GM18517 (cell line): ENCODE measurements around the gene IRF1.
"Not testable (repeated sequence)": the region's sequence is repeated elsewhere in the genome, so short reads cannot be mapped to it uniquely, and the experiment has no call there.

ENCODE experiments used
- ATAC-seq: cut with Tn5 transposase; IDR thresholded peaks from one replicate; pipeline ENCODE4 v1.9.1; 2021; ENCODE audit warnings: mild to moderate bottlenecking, moderate library complexity; ENCODE audit not compliant: unreplicated experiment

The IRF1 gene

DNA sequence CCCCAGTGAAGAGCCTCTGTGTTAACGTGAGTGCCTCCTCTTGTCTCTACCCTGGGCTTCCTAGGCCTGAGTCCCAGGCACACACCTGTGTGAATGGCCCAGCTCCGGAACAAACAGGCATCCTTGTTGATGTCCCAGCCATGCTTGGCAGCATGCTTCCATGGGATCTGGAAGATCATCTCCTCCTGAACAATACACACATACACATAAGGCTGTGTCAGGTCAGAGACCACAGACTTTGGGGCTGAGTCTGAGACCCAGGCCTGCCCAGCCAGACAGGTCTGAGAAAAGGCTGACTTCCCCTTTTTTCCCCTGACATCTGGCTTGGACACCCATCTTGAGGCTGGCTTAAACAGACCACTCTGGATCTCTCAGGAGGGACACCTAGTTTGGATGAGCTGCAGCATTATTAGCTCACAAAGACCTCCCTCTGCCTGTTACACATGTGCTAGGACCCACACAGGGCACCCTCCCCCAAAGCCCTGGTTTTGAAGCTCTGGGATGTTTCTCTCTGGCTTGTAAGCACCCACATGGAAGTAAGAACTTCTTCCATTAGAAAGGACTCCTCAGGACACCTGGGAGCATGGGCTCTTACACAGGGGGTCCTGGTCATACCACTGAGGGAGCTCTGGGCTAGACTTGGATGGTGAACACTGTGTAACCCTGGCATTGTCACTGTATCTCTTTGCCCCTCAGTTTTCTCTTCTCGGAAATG lies 2.6 kb downstream of the IRF1 start:
- no peak for ATAC-seq

DNA sequence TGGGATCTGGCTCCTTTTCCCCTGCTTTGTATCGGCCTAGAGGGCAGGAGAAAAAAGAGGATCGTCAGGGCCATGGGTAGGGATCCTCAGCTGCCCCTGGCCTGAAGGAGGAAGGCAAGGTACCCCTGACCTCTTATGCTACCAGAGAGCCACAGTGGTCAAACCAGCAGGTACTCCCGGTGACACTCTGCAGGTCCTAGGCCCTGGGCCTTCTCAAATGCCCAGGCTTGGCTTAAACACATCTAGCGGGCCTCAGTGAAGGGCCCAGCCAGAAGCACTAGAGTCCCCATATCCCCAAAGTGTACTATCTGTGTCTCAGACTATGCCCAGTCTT lies 3.5 kb downstream of the IRF1 start:
- no peak for ATAC-seq

DNA sequence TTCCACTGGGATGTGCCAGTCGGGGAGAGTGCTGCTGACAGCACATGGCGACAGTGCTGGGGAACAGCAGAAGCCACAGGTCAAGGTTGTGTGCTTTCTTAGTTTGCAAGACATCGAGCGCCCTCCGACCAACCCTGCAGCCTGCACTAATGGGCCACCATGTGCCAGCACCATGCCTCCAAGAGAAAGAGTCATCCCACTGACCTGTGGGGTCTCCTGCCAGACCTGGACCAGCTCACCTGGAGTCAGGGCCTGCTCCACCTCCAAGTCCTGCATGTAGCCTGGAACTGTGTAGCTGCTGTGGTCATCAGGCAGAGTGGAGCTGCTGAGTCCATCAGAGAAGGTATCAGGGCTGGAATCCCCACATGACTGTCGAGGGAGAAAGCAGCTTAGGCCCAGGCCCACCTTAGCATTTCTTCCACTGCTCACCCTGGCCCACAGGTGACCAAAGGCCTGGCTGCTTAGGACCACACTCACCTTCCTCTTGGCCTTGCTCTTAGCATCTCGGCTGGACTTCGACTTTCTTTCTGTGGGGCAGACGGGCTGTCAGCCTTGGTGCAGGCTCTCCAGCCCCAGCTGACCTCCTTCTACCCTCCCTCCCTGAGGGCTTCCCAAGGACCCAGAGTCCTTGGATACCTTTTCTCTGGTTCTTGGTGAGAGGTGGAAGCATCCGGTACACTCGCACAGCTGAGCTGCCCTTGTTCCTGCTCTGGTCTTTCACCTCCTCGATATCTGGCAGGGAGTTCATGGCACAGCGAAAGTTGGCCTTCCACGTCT lies 4.1 kb downstream of the IRF1 start:
- no peak for ATAC-seq

DNA sequence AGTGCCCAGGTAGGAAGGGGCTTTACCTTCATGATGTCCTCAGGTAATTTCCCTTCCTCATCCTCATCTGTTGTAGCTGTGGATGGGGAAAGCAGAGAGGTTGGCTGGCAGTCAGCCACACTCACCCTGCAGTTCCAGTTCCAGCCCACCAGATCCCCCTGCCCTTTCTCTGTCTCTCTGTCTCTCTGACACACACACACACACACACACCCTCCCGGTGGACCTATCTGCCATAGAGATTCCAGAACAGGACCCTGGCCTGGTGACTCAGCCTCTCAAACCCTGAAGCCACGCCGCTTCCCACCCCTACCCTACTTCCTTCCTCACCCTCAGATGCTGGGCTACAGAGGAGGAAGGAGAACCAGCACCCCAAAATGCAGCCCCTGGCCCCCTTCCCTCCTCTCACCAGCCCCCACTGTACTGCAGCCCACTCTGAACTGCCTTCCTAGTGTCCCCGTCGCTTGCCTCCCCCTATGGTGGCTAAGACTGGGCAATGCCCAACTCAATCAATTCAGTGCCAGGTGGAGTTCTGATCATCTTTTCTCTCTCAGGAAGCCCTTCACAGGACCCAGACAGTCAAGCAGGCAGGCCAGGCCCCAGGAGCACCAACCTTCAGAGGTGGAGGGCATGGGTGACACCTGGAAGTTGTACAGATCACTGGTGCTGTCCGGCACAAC lies 4.8 kb downstream of the IRF1 start:
- no peak for ATAC-seq

DNA sequence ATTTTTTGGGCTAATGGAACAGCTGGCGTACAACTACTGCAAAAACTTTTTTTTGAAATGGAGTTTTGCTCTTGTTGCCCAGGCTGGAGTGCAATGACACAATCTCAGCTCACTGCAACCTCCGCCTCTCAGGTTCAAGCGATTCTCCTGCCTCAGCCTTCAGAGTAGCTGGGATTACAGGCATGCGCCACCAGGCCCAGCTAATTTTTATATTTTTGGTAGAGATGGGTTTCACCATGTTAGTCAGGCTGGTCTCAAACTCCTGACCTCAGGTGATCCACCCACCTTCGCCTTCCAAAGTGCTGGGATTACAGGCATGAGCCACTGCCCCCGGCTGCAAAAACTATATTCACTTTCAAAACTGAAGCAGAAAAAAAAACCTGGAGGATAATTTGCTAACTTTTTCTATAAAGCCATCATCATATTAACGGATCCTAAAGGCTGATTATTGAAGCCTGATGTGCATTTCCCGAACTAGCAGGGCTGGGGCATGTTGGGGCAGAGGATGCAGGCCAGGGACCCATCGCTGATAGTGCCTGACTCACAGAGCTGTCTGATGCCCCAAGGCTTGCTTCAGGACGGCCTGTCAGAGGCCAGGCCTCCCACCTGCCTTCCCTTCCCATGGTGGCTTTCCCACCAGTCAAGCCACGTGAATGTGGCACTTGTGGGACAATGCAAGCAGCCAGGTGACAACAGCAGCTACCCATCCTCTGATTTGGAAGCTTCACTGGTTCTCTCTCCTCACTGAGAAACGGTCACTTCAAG lies 5.5 kb downstream of the IRF1 start:
- not testable (repeated sequence) for ATAC-seq

DNA sequence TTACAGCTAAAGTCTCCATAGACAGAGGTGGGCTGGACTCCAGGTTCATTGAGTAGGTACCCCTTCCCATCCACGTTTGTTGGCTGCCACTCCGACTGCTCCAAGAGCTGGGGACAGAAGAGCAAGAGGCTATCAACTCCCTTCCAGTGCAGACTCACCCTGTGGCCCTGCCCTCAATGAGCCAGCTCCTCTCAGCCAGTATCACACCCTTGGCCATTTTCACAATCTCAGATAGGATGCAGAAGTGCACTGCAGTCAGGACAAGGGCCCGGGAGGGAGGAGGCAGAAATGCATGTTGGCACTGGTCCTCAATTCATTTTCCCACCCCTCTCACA lies 6.2 kb downstream of the IRF1 start:
- no peak for ATAC-seq

DNA sequence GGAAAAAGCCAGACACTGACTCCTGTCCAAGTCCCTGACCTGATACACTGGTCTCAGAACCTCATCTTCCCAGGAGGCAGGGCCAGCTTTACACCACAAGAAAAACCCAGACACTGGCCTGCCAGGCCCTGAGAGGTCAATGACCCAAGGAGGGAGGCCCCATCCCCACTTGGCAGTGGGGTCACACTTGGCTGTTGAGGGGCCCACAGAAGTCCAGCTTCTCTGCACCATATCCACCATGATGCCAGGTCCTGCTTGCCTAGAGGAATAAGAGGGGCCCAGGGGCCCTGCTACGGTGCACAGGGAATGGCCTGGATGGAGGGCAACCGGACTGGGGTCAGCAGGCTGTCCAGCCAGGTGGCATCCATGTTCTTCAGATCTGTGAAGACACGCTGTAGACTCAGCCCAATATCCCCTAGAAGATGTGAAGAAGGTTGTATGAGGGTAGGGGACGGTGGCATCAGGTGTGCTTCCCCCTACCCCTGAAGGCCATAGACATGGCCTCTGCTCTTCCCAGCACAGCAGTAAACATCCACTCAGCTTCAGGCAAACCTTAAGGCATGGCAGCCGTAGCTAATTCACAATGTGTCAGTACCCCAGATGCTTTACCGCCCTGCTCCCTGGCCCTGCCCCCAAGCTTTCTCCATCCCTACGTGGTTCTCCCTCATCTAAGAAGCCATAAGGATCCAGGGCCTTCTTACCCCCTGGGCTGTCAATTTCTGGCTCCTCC lies 6.7 kb downstream of the IRF1 start:
- no peak for ATAC-seq

DNA sequence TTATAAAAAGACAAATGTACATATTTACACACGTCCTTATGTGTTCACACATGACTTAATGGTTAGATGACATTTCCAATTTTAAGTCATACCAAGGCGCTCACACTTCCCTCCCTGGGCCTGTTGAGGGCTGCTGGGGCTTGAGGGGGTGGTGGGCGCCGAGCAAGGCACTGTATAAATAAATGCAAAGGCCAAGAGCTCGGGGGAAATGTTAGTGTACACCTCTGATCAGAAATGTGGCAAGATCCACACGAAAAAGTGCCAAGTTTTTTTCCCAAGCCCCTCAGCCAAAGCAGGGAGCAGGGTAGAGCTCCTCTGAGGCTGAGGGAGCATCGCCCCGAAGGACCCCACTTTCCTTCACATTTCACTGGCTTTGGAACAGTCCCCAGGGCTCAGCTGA lies 7.5 kb downstream of the IRF1 start:
- no peak for ATAC-seq

DNA sequence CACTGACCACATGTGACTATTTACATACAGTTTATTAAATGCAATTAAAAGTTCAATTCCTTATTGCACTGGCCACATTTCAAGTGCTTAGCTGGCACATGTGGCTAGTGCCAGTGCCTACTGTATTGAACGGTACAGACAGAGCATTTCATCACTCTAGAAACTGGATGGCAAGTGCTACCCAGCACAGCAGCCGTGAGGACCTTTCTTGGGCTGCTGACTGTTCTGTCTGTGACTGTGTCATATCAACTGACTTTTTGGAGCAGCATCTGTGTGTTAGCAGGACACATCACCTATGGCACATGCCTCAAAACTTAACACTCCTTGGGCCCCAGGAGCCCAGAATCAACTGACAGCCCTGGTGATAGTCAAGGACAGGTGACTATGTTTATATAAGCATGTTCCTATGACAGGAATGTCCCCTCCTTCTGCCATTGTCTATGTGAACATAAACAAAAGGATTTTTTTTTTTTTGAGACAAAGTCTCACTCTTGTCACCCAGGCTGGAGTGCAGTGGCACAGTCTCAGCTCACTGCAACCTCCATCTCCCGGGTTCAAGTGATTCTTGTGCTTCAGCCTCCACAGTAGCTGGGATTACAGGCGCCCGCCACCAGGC lies 8.9 kb downstream of the IRF1 start:
- no peak for ATAC-seq

DNA sequence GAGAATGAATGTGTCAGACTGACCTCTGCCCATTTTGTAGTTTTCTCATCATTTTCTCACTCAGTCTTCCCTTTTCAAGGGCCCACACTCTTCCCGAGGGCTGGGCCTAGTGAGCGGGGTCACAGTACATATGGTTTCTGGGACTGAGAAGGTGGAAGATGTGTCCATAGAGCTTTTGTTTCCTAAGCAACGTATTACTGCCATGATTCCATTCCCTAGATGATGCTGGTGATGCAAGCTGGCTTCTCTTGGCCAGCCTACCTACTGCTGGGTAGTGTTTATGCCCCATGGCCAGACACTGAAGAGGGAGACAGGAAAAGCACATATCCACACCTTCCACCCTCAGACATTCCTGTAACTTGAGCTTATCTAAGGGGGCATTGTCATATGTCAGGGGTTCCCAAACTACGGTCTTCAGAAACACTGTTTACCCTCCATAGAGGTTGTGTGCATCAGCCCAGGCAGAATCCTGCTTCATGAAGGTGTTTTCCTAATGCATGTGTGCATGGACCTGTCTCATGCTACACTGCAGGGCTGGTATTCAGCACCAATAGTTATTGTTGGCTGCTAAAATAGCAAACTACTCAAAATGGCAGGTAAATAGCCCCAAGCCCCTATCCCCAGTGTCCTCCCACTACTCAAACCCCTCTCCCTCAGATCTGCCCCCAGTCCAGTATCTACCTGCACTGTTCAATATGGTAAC lies 9.5 kb downstream of the IRF1 start:
- no peak for ATAC-seq

DNA sequence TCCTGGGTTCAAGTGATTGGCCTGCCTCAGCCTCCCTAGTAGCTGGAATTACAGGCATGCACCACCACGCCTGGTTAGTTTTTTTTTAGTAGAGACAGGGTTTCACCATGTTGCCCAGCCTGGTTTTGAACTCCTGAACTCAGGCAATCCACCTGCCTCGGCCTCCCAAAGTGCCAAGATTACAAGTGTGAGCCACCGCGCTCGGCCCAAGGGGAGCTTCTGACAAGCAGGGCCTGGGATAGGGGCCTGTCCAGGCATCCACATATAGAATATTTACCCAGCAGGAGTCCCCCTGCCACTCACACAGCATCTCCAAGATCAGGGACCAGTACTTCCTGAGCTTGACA lies 10.1 kb downstream of the IRF1 start:
- ATAC-seq, result no peak

DNA sequence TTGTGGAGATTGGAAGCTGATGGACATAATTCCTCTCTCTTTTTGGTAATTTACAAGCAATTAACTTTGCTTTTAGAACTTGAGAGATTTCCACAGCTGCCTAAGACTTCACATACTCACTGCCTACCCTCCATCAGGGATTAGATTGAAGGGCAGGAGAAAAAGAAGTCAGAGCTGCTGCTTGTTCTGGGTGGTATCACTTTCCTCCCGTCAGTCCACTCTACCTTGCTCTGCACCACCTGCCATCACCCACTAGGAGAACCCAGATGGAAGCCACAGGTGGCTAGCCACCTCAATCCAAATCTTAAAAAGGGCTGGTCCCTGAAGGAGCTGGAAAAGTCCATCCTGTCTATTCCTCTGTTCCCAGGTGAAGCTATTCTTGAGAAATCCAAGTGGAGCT lies 10.5 kb downstream of the IRF1 start:
- no peak for ATAC-seq

DNA sequence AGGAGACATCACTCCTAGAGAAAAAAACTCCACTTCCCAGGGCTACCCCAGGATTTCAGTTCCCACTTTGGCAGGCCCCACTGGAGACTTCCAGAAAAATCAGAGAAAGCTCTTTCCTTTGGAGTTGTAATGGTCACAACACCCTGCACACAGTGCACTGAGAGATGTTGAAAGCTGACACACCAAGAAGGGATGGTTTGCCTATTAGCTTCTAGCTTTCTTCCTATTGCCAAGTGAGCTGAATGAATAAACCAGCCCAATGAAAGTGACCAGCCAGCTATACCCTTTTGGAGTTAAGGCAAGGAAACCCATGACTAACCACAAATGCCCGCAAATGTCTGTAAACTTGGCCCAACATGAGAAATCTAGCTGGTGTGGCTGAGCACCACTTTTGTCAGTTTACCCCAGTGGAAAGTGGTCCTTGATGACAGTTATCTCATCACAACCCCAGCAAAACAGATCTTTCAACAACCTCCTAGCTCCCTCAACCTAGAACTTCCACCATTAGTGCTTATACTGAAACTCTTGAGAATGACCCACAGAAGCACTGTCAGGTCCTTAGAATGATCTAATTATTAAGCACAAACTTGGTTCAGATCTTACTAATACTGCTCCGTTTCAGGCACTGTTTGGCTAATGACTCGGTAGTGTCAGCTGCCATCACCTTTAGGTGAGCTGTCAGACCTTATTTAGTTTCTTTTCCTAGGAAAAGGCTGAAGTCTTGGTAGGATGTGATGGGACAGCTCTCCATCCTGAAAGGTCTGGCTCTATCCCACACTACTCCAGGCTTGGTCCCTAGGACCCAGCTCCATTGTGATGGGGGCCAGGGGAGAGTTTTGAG lies 11.2 kb downstream of the IRF1 start:
- peak; percentile 40 for ATAC-seq

DNA sequence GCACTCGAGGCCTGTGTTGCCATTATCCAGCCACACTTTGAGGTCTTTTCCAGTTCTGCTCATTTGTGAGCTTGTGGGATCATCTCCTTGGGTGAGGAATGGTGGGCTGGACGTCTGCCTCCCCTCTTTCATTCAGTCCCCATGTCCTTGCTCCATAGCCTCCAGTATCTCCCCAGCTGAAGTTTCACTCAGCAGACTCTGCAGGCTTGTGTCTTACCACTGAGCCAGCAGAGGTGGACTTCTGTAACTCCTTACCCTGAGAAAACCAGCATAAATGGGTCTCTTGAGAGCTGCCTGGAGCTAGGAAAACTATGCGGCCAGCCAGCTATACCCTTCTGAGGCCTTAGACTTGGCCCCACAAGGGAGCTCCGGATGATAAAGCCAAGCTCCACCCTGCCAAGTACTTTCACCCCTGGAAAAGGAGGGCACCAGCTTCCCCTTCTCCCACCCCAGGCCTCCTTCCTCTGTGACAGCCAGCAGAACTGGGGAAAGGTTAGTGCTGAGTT lies 12.2 kb downstream of the IRF1 start:
- ATAC-seq, result no peak

DNA sequence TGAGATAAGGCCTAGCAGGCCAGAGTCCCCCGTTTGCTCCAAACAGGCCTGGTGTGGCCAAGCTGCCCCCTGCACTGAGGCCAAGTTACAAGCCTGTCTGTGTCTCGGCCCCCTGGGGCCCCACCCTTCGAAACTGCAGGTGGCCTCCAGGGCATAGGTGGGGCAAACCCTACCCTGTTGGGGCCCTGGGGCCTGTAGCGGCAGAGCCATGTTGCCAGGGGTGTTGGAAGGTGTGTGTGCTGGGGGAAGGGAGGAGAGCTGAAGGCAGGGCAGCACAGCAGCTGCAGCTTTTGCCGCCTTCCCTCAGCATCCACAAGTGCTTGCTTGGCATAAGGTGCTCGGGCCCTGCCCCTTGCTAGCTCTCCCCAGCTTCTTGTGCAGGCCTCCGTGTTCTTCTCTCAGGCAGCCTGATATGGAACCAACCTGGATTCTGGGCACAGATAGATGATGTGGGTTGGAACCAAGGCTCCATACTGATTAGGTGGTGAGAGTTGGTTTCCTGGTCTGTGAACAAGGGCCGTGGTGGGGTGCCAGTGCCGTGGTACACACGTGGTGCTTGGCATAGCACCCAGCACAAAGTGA lies 12.7 kb downstream of the IRF1 start:
- ATAC-seq, result no peak

DNA sequence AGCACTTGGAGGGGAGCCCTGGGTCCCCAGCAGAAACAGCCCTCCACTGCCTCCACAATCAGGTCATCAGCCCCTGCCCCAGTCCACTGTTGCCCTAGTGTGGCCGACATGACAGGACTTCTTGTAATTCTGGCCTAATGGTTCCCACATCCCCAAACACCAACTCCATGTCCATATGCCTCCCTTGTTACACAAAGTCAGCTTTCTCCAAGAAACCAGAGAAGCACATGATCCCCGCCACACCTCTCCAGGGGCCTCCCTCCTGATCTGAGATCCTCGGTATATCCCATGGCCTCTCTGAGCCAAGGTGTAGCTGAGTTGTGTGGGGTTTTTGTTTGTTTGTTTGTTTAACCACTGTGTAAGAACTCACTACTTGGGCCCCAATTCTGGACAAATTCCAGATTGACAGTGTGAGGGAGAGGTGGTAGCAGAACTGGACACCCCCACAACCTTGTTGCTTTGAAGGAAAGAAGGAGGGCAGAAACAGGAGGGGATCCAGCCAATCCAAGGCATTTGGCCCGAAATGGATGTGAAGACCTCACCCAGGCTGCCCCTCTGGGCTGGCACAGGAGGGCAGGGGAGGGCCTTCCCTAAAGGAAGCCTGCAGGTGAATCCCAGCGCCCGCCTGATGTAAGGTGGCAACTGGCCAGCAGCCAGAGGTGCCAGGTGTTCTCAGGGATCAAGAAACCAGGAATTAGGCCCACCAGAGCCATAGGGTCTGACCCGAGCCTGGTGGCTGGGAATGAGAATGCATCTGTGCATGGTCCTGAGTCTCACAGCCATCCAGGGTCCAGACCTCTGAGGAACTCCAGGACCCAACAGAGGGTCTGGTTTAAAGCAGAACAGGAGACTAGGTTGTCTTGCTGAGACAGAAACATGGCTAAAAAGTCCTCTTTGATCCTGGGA lies 13.4 kb downstream of the IRF1 start:
- no peak for ATAC-seq
